HepG2 (cell line): ENCODE measurements around the gene CSDE1. TPM values are rescaled to one million over a fixed set of nuclear protein-coding genes. Genes with fewer than 3 reads are reported as not detected.

Experiments used
- CREB1 ChIP-seq, 2 experiments: fragments of 450-650 bp in 1 of 2; IDR thresholded peaks; 2 replicates each; pipeline ENCODE4 v1.6.1; 2016 to 2017; ENCODE audit warnings: control low read depth in 1 of 2, mild to moderate bottlenecking in 1 of 2, missing compliant biosample characterization in 1 of 2, missing genetic modification characterization in 1 of 2
- KLF13 ChIP-seq: sonication (generic); formaldehyde crosslinking; IDR thresholded peaks from 2 replicates; pipeline ENCODE4 v1.4.0; 2020; ENCODE audit warnings: mild to moderate bottlenecking, missing genetic modification reagents
- LCORL ChIP-seq, 2 experiments: fragments of 450-650 bp in 1 of 2; sonication (generic) in 1 of 2; formaldehyde crosslinking in 1 of 2; IDR thresholded peaks; 2 replicates each; pipeline versions ENCODE4 v1.5.0 to v1.6.1; 2017 to 2020; ENCODE audit warnings: antibody characterized with exemption in 1 of 2, missing genetic modification reagents in 1 of 2
- MED1 ChIP-seq: sonication (generic); formaldehyde crosslinking; IDR thresholded peaks from 2 replicates; pipeline ENCODE4 v1.4.0; 2020; ENCODE audit warnings: missing genetic modification reagents
- RERE ChIP-seq: IDR thresholded peaks from 2 replicates; pipeline ENCODE4 v1.6.1; 2016; ENCODE audit warnings: low read depth, missing genetic modification reagents, missing compliant biosample characterization
- SIX1 ChIP-seq: sonication (generic); formaldehyde crosslinking; IDR thresholded peaks from 2 replicates; pipeline ENCODE4 v1.4.0; 2020; ENCODE audit warnings: missing genetic modification reagents, borderline replicate concordance
- THAP7 ChIP-seq: sonication (generic); formaldehyde crosslinking; IDR thresholded peaks from 2 replicates; pipeline ENCODE4 v1.8.1; 2023; ENCODE audit warnings: mild to moderate bottlenecking, missing genetic modification reagents
- ZKSCAN5 ChIP-seq: sonication (generic); formaldehyde crosslinking; IDR thresholded peaks from 2 replicates; pipeline ENCODE4 v1.5.1; 2020; ENCODE audit warnings: mild to moderate bottlenecking, missing genetic modification reagents
- ZNF30 ChIP-seq: sonication (generic); formaldehyde crosslinking; IDR thresholded peaks from 2 replicates; pipeline ENCODE4 v1.5.0; 2020; ENCODE audit warnings: mild to moderate bottlenecking, missing genetic modification reagents
- ZNF331 ChIP-seq: sonication (generic); formaldehyde crosslinking; IDR thresholded peaks from 2 replicates; pipeline ENCODE4 v1.4.0; 2020; ENCODE audit warnings: missing genetic modification reagents
- ZNF354B ChIP-seq: sonication (generic); formaldehyde crosslinking; IDR thresholded peaks from 2 replicates; pipeline ENCODE4 v1.8.0; 2022; ENCODE audit warnings: mild to moderate bottlenecking, missing genetic modification reagents
- ZNF563 ChIP-seq: sonication (generic); formaldehyde crosslinking; IDR thresholded peaks from 2 replicates; pipeline ENCODE4 v1.8.0; 2022; ENCODE audit warnings: mild to moderate bottlenecking, moderate library complexity, missing genetic modification reagents
- ZNF703 ChIP-seq: sonication (generic); formaldehyde crosslinking; IDR thresholded peaks from 2 replicates; pipeline ENCODE4 v1.5.1; 2020; ENCODE audit warnings: missing genetic modification reagents, mild to moderate bottlenecking, moderate library complexity, borderline replicate concordance
- polyA plus RNA-seq, 8 experiments: library from polyadenylated mRNA; depleted of rRNA in 3 of 8; stranded (reverse) in 7 of 8; unstranded in 1 of 8; fragments of >200 nt; fragmentation: Illumina TruSeq in 4 of 8; extraction: Trizol in 4 of 8; gene quantifications; 2 replicates each; pipeline versions ENCODE4 v1.2.1 to v1.2.3, GENCODE V29; 2011 to 2016; ENCODE audit warnings: low read depth in 4 of 8, missing spikeins in 1 of 8, mixed read lengths in 1 of 8; ENCODE audit not compliant: insufficient read depth in 1 of 8
- total RNA-seq, 5 experiments: library from RNA; depleted of rRNA; stranded (reverse); fragments of >200 nt; fragmentation: Illumina TruSeq; extraction: Trizol; gene quantifications; 2 replicates each; pipeline ENCODE4 v1.2.3, GENCODE V29; 2016; ENCODE audit warnings: low read depth in 1 of 5
- TF ChIP-seq, protein P1 (sequence below): sonication (generic); formaldehyde crosslinking; IDR thresholded peaks from 2 replicates; pipeline ENCODE4 v1.8.0; 2022; ENCODE audit warnings: missing genetic modification reagents, mild to moderate bottlenecking, inconsistent platforms, borderline replicate concordance
- TF ChIP-seq, protein P2 (sequence below): sonication (generic); formaldehyde crosslinking; IDR thresholded peaks from 2 replicates; pipeline ENCODE4 v1.9.0; 2021; ENCODE audit warnings: missing genetic modification reagents, mild to moderate bottlenecking, borderline replicate concordance
- TF ChIP-seq, protein P3 (sequence below), 2 experiments: IDR thresholded peaks; 2 replicates each; pipeline ENCODE4 v1.6.1; 2011 to 2012; ENCODE audit warnings: low read length in 2 of 2, borderline replicate concordance in 1 of 2, low read depth in 1 of 2, mild to moderate bottlenecking in 1 of 2, moderate library complexity in 1 of 2

Gene CSDE1
- total and polyA plus RNA-seq, 2 of the 13 experiments (the other 11 are each of a cell fraction or from before 2014, with no cell fraction given): 150 to 313 TPM

- TF ChIP-seq RERE (CRISPR knock-in tag) (no peak), ZNF30 (CRISPR knock-in tag) (no peak), MED1 (CRISPR knock-in tag) (no peak), SIX1 (no peak), KLF13 (CRISPR knock-in tag) (no peak), ZKSCAN5 (CRISPR knock-in tag) (no peak), LCORL (IDR thresholded peaks at IDR 0.05) (no peak), LCORL (CRISPR knock-in tag; IDR thresholded peaks at IDR 0.05) (0 out of 2 replicates have a peak, but pooled peaks have one; percentile 17), CREB1 (IDR thresholded peaks at IDR 0.05) (no peak), CREB1 (CRISPR knock-in tag; IDR thresholded peaks at IDR 0.05) (no peak), ZNF331 (CRISPR knock-in tag) (no peak), ZNF563 (CRISPR knock-in tag) (no peak), ZNF703 (CRISPR knock-in tag) (no peak), THAP7 (no peak), ZNF354B (CRISPR knock-in tag) (no peak)
- TF ChIP-seq, protein P1, sequence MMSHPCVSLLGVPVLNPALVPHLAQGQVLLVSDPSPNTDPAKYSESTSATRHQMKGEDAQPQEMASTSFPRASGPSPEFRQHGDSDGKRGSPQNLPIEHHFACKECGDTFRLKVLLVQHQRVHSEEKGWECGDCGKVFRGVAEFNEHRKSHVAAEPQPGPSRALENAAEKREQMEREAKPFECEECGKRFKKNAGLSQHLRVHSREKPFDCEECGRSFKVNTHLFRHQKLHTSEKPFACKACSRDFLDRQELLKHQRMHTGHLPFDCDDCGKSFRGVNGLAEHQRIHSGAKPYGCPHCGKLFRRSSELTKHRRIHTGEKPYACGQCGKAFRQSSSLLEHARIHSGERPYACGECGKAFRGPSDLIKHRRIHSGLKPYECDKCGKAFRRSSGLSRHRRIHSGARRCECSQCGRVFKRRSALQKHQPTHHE (CRISPR knock-in tag): peak; percentile 59; the same call in 1 of the 2 replicates
- TF ChIP-seq, protein P2, sequence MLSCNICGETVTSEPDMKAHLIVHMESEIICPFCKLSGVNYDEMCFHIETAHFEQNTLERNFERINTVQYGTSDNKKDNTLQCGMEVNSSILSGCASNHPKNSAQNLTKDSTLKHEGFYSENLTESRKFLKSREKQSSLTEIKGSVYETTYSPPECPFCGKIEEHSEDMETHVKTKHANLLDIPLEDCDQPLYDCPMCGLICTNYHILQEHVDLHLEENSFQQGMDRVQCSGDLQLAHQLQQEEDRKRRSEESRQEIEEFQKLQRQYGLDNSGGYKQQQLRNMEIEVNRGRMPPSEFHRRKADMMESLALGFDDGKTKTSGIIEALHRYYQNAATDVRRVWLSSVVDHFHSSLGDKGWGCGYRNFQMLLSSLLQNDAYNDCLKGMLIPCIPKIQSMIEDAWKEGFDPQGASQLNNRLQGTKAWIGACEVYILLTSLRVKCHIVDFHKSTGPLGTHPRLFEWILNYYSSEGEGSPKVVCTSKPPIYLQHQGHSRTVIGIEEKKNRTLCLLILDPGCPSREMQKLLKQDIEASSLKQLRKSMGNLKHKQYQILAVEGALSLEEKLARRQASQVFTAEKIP (CRISPR knock-in tag): no peak
- TF ChIP-seq, protein P3, sequence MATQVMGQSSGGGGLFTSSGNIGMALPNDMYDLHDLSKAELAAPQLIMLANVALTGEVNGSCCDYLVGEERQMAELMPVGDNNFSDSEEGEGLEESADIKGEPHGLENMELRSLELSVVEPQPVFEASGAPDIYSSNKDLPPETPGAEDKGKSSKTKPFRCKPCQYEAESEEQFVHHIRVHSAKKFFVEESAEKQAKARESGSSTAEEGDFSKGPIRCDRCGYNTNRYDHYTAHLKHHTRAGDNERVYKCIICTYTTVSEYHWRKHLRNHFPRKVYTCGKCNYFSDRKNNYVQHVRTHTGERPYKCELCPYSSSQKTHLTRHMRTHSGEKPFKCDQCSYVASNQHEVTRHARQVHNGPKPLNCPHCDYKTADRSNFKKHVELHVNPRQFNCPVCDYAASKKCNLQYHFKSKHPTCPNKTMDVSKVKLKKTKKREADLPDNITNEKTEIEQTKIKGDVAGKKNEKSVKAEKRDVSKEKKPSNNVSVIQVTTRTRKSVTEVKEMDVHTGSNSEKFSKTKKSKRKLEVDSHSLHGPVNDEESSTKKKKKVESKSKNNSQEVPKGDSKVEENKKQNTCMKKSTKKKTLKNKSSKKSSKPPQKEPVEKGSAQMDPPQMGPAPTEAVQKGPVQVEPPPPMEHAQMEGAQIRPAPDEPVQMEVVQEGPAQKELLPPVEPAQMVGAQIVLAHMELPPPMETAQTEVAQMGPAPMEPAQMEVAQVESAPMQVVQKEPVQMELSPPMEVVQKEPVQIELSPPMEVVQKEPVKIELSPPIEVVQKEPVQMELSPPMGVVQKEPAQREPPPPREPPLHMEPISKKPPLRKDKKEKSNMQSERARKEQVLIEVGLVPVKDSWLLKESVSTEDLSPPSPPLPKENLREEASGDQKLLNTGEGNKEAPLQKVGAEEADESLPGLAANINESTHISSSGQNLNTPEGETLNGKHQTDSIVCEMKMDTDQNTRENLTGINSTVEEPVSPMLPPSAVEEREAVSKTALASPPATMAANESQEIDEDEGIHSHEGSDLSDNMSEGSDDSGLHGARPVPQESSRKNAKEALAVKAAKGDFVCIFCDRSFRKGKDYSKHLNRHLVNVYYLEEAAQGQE (IDR thresholded peaks at IDR 0.05; ENCODE audit: borderline replicate concordance in 1 of 2, low read depth in 1 of 2, low read length in 2 of 2): no peak
These were observed 782 bp downstream of the CSDE1 start (continued) for GRCh38 chr1:114756949-114757454.
